HG02870 (cell line): ENCODE results near the gene LDLRAD4.

Source experiments
- ATAC-seq: cut with Tn5 transposase; IDR thresholded peaks from one replicate; pipeline ENCODE4 v1.9.1; 2021; ENCODE audit warnings: mild to moderate bottlenecking, moderate library complexity; ENCODE audit not compliant: unreplicated experiment

Gene LDLRAD4

DNA sequence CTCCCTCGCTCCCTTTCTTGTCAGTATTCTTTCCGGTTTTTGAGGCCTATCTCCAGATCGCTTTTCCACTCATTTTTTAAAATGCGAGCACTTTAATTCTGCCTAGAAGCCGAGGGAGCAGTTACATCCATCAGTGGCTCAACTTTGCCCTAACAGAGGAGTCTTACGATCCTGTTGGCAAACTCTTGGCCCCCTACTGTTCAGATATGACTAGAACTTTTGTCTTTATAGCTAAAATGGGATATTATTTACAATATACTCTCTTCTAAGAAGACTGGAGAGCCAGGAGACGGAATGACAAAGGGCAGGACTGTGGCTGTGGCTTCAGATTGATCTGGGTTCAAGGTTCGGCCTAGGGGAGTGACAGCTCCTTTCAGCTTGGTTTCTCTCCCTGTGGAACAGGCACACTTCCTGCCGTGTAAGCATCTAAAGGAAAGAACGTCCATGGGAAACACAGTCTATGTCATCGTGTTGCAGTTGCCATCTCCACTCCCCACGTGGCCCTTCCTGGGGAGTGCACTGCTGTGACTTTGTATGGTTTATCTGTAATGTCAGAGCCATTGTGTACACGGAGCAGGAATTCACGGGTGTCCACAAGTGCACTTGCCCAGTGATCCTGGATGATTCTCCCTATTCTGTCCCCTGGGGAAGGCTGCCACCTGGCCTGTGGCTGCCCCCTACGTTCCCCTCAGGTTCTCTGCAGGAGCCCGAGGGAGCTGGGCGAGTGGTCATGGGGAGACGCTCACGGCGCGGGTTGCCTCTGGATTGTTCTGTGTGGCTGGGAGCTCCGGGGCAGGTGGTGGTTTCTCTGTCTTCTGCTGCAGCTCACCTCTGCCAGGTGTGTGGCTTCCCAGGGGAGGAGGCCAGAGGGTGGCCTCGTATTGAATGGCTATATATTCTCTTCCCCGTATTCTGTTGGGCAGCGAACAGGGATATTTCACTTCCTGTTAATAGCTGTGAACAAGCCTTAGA, 222.0 kb downstream of the LDLRAD4 start:
- no peak for ATAC-seq

DNA sequence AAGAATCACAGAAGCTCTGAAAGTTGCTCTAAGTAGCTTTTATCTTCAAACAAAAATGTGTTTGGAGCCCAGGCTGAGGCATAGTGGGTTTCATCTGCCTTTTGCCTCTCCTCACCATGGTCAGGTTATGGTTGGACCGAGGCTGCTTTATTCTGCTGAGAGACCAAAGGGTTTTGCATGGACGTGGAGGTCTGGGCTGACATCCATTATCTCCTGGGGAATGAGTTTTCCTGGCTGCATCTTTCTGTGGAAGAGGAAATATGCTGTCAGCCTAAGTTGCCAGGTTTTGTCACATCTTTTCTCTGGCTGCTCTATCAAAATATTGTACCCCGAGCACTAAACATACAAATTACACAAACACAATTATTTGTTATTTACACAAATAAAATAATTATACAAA, 223.2 kb downstream of the LDLRAD4 start:
- no peak for ATAC-seq

DNA sequence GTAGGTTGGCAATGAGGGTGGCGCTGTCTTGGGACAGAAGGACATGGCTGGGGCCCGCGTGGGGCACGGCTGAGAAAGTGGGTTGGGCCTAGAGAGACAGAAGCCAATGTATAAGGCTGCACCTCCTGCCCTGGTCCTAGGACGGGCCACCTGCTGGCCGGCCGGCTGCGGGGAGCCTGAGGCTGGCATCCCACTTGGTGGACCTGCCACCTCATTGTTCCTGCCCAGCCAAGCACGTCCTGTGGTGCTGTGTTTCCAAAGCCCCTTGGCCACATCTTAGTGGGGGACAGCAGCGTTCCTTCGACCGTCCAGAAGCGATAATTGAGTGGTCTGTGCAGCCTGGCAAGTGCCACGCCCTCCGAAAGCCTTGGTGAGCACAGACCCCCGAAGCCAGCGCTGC, 223.9 kb downstream of the LDLRAD4 start:
- ATAC-seq: no peak

DNA sequence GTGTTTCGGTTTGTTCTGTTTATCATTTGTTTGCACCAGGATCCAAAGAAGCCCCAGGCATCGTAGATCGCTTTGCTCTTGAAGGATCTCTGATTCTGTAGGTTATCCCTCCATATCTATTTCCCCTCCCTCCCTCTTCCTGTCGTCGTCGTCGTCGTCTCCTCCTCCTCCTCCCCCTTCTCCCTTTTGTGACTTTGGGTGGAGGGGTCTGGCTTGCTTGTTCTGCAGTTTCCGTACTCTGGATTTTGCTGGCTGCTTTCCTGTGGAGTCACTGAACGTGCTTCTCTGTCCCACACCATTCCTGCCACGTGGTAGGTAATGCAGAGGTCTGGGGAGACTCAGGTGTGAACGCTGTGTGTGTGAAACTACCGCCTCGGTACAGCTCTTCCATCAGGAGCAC, 225.0 kb downstream of the LDLRAD4 start:
- ATAC-seq: no peak

DNA sequence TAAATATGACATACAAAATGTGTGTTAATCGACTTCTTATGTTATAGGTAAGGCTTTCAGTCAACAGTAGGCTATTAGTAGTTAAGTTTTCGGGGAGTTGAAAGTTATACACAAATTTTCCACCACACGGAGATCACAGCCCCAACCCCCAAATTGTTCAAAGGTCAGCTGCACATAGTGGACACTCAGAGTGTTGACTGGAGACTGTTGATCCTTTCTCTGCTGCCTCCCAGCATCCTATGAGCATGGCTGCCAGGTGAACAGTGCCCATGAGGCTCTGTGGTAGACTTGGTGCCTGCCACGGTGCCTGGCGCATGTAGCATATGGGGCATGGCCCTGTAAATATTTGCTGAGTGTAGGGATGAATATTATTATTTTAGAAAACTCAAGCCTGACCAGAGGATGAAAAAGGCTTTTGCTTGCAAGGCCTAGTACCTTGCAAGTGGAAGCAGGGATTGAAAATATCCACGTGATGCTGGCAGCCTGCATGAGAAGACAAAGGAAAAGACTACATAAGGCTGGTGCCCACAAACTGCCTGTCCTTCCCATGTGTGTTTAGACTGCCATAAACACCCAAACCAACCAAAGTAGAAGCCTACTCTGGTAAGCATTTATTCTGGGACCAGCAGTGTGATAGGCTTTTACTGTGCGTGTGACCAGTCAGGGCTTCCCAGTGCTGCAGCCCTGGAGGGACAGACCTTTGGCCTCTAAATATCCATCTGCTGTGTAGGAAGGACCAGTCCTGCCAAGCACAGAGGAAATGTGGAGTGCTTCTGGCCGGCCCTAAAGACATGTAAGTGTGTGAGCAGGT, 226.1 kb downstream of the LDLRAD4 start:
- ATAC-seq: no peak

DNA sequence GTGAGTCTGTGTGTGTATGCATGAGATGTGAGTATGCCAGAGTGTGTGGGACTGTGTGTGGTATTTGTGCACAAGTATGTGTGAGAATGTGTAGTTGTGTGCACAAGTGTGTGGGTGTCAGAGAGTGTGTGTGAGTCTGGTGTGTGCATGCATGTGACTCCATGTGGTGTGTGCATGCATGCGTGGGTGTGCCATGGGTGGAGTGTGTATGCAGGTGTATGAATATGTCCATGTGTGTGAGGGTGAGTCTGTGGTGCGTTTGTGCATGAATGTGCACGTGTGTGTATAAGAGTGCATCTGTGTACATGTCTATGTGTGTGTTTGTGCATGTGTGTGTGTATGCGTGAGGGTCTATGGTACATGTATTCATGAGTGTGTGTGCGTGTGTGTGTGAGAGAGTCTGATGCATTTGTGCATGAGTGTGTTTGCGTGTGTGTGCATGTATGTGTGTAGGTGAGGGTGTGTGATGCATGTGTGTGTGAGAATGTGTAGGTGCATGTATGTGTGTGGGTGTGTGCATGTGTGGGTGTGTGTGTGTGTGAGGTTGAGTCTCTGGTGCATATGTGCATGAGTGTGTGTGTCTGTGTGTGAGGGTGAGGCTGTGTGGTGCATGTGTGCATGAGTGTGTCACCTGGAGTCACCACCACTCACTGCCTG, 226.8 kb downstream of the LDLRAD4 start:
- ATAC-seq: no peak

DNA sequence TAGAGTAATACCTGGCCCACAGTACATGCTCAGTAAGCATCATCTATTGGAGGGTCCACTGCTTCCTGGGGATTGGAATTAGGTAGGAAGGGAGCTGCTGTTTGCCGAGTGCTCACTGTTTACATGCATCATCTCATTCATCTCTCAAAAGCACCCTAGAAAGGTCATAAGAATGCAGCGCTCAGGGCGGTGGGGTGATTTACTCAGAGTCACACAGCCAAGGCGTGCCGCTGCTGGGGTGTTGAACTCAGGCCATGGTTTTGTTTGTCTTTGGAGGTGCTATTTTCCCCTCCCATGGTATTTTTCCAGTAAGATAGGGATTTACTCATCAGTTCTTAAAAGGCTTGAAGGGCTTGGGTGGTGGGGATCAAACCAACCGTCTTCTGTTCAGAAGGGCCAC, 227.5 kb downstream of the LDLRAD4 start:
- no peak for ATAC-seq

DNA sequence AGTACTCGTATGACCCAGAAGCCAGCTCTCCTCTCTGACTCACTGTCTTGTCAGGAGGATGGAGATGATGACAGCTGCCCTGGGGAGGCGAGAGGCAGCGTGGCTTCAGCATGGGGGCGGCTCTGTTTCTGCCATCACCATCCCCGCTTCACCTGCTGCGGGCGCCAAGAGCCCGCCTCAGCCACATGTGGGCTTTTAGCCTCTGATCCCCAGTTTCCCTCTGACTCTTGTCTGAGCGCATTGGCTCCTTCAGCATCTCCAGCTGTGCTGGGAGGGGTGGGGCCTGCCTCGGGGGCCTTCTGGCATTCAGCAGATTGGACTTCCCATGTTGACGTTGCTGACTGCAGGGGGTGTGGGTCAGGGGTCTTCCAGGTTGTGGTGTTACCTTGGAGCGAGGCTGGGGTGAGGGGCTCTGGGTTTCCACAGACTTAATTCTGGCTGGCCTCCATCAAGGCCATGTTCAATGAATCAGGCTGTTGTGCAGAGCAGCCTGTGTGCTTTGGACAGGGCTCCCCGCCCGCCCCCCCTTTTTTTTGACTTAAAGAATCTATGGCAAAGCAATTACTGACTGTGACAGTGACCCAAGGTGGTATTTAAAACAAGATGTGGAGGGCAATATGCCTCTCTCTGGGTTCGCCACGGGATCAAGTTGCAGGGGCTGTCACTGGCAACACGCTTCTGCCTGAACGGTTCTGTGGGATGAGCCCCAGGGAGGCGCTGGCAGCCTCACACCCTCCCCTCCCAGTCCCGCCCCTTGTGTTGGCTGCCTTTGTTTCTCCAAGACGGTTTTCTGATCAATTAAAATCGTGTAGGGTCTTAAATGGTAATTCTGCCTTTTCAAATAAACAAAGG, 228.3 kb downstream of the LDLRAD4 start:
- ATAC-seq: no peak

DNA sequence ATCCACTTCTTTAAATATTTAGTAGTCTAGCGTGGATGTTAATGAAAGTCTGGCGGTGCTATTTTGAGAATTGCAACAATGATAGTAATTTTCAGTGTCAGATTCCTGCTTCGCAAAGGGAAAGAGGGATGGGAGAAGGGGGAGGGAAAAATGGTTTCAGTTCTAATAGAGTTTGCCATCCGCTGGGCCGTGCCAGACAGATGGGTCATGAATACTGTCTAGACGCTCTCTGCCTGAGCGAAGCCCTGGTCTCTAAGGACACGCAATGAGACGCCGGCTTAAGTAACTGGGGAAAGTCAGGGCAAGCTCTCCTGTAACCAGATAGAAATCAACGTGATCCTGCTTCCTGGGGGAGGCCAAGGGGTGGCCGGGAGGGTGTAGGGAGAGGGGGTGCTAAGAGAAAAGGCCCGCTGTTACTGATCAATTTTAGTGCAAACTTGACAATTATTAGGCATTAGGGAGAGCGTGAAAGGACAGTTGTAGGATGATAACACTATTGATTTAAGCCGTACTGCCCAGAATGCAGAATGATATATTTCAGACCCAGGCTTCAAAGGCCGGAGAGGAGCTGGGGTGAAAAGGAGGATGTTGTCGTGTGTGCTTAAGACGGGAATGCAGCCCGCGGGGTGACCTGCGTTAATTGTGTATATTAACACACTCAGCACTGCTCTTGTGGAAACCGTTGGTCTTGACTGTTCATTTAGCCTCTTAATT, 229.2 kb downstream of the LDLRAD4 start:
- ATAC-seq: no peak

DNA sequence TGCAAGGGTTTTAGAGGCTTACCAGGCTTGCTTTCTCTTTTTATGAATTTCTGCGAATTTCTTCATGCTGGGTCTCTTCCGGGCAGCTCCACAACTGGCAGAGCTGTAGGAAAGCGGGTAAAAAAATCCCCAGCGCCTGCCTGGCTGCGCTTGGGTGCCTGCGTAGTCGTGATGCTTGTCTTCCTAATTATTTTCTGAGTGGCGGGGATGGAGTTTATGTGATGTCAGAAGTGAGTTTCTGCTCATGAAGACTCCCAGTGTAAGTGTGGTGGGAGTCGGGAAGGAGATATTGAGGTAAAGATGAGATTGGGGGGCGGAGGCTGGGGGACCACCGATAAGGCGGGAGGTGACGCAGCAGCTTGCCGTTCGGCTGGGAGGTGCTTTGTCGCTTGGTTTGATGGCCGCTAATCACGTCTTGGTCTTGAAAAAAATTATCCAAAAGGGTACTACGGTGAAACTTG, 229.8 kb downstream of the LDLRAD4 start:
- ATAC-seq: no peak

DNA sequence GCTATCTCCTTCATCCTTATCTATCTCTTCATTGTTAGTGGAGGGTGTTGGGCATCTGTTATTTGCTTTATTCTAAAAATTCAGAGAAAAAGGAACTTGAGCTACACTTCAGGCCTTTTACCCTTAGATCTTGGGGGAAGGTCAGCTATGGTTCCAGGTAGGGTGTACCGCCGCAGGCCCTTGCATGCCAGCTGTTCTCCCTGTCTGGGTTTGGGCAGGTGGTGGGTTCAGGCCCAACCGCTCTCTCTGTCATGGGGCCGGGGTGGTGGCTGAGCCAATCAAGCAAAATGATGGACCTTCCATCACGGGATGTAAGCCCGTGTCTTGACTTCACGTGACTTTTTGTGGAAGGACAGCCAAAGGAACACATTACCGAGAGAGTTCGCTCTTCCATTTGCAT, 231.1 kb downstream of the LDLRAD4 start:
- ATAC-seq: no peak

DNA sequence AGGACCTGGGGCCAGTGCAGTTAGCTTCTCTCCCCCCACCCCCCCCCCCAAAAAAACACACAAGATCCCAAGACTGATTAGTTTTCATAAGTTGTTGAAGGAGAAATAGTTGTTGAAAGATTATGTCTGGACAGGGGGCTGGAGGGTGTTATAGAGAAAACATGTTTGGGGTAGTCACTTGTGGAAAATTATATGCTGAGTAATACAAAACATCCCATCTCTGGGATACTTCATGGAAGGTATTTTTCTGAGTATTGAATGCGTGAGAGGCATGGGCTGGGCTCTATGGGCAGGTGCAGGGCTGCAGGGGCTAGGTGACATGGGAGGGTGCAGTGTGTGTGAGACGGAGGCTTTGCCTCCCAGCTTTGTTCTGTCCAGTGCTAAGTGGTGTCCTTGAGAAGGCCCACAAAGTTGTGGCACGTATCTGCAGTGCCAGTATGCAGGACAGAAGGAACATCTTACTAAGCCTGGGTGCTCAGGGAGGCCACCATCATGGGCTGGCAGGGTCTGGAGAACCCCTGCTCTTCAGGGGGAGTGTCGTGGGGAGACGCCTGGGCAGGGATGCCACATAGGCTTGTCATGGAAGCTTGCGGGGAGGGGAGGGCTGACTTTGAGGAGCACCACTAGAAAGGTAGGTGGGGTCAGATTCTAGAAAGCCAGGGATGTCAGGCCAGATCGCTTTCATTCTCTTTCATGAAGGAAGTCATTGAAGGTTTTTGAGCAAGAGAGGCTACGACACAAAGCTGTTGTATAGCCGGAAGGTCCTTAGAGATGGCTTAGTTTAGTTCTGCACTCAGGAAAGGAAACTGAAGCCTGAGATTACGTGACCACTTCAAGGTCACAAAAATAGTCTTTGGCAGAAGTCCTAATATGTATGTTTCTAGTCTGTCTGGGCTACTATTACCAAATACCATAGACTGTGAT, 232.0 kb downstream of the LDLRAD4 start:
- ATAC-seq: peak; percentile 56

DNA sequence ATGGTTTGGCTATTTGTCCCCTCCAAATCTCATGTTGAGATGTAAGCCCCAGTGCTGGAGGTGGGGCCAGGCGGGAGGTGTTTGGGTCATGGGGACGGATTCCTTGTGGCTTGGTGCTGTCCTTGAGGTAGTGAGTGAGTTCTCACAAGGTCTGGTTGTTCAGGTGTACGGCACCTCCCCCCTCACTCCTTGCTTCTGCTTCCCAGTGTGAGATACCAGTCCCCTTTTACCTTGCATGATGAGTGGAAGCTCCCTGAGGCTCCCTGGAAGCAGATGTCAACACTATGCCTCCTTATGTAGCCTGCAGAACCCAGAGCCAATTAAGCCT, 232.6 kb downstream of the LDLRAD4 start:
- ATAC-seq: no peak

DNA sequence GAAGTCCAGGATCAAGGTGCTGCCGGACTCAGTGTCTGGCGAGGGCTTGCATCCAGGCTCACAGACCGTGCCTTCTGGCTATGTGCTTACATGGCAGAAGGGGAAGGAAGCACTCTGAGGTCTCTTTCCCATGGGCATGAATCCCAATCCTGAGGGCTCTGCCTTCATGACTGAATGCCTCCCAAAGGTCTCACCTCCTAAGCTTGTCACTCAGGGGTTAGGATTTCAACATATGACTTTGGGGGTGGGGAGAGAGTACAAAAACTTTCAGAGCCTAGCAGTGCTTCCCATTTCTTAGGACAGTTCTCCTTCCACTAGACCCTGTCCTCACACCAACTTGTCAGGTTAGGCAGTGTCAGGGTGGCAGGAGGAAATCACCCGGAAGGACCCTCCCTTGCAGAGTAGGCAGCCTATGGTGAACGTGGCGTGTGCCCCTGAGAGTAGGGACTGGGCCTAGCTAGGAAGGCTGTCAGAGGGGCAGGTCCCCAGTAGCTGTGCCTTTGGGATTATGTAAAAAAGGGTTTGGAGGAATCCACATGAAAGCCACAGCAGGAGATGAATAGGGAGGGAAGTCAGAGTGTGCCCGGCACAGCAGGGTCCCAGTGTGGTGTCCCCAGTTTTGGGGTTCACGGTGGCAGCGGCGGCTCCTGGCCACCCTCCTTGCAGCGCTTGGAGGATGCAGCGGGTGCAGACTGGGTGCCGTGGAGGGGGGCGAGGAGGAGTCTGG, 233.3 kb downstream of the LDLRAD4 start:
- no peak for ATAC-seq

DNA sequence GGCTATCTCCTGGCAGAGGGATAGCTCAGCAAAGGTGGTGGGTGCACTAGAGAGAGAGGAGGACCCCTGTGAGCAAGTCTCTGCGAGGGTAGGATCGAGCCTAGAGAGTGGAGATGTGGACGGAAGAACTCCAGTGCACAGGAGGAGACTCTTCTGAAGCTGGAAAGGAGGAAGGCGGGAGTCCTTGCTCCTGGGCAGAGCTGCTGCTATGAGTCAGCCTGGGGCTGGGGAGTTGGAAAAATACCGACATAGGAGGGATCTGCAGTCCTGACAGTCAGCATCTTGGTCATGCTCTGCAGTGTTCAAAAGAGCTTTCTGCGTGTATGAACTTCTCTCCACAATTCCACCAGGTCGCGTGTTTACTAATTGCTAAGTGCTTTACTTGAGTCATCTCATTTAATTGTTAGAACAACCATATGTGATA, 233.8 kb downstream of the LDLRAD4 start:
- no peak for ATAC-seq

DNA sequence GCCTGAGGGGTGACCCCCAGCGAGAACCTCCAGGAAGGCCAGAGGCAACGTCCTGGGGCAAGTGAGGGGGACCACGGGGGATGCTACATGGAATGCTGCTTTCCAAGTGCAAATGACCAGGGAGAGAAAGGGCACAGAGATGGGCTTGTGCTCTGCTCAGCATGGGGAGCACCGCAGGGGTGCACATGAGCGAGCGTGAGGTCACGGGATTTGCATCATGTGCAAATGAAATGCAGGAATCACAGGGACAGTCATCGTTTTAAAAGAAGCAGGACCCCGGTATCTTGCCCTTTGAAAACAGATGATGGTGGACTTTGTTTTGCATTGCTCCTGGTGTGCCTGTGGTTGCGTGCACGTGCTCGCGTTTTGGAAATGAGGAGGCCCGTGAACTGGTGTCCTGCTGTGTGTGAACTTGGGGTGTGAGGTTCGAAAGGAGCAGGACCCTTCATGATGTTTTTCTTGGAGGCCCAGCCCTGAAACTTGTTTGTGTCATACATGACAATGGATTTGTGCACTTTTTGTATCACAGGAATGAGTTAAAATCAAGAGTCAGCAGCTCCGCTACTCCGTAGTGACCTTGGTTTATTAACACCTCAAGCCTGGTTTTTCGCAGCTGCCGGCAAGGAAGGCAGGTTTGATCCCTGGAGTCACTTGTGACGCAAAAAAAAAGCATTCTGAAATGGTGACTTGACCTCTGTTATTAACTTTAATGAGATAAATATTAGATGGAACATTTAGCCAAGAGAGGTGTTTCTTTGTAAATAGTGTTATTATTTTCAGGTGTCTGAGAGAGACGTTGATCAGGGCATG, 234.5 kb downstream of the LDLRAD4 start:
- no peak for ATAC-seq

DNA sequence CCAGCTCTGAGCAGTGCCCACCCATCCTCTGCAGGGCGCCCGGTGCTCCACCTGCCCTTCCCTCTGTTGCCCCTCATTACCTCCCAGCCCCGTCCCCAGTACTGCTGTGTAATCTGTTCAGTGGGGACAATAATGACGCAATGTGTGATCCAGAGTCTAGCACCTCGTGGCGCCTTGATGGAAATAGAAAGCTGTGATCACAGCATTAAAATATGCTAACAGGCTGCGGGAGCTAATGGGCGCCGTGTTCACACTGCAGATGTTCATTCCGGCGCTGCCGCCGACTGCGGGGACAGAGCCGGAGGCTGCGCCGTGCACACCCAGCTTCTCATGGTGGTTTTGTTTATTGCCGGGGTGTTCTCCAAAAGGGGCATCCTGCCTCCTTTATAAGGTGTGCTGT, 235.2 kb downstream of the LDLRAD4 start:
- no peak for ATAC-seq
